LNCaP clone FGC (cell line): Measurements from ENCODE around the gene TRIM31.

Experiments used
- DNase-seq: peaks from one replicate; pipeline ENCODE4 v3.0.0-alpha.2; 2011; ENCODE audit warnings: low read depth
- H3K4me3 ChIP-seq: 2 replicates; pipeline ENCODE4 v1.5.1; 2011; ENCODE audit warnings: mild to moderate bottlenecking, low read depth, low read length, control low read depth
- TF ChIP-seq, protein P1 (sequence below): IDR thresholded peaks from 2 replicates; pipeline ENCODE4 v1.5.1; 2012; ENCODE audit warnings: mild to moderate bottlenecking; ENCODE audit not compliant: control insufficient read depth, insufficient read depth; ENCODE audit errors: extremely low read depth

The TRIM31 gene

DNA sequence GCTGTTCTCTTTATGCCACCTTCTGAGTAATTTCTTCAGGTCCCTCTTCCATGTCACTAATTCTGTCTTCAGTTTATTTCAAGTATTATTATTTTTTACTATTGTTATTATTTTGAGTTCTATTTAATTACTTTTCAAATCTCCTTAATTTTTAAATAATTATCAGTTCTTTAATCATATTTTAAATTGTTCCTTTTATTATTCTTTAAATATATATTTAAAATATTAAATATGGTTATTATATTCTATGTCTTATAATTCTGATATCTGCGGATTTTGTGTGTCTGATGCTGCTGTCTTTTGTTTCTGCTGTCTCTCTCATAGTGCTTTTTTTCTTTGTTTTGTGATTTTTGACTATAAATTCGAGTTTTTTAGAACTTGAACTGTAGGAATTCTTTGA lies 49.6 kb downstream of the TRIM31 start:
- no peak for DNase-seq
- H3K4me3 ChIP-seq, result no peak overlapping the region
- TF ChIP-seq, protein P1, sequence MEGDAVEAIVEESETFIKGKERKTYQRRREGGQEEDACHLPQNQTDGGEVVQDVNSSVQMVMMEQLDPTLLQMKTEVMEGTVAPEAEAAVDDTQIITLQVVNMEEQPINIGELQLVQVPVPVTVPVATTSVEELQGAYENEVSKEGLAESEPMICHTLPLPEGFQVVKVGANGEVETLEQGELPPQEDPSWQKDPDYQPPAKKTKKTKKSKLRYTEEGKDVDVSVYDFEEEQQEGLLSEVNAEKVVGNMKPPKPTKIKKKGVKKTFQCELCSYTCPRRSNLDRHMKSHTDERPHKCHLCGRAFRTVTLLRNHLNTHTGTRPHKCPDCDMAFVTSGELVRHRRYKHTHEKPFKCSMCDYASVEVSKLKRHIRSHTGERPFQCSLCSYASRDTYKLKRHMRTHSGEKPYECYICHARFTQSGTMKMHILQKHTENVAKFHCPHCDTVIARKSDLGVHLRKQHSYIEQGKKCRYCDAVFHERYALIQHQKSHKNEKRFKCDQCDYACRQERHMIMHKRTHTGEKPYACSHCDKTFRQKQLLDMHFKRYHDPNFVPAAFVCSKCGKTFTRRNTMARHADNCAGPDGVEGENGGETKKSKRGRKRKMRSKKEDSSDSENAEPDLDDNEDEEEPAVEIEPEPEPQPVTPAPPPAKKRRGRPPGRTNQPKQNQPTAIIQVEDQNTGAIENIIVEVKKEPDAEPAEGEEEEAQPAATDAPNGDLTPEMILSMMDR, result no peak

DNA sequence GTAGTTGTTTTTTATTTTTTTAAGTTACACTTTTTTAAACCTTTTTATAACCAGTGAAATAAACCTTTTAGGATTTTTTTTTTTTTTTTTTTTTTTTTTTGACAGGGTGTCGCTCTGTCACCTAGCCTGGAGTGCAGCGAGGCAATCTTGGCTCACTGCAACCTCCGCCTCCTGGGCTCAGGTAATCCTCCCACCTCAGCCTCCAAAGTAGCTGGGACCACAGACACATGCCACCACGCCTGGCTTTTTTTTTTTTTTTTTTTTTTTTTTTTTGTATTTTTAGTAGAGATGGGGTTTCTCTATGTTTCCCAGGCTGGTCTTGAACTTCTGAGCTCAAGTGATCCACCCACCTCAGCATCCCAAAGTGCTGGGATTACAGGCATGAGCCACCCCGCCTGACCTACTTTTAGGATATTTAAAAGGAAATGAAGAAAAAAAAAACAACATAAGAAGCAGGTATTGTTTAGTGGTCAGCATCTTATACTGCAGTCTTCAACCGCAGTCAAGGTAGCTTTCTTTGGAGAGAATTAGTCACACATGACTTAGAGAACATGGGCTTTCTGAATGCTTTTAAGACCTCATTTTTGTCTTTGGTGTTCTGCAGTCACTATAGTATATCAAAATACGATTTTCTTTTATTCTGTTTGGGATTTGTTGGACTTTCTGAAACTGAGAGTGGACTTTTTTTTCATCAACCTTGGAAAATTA lies 50.3 kb downstream of the TRIM31 start:
- TF ChIP-seq, protein P1, result no peak
- no peak for DNase-seq
- H3K4me3 ChIP-seq, result peak overlapping the region; percentile 99

DNA sequence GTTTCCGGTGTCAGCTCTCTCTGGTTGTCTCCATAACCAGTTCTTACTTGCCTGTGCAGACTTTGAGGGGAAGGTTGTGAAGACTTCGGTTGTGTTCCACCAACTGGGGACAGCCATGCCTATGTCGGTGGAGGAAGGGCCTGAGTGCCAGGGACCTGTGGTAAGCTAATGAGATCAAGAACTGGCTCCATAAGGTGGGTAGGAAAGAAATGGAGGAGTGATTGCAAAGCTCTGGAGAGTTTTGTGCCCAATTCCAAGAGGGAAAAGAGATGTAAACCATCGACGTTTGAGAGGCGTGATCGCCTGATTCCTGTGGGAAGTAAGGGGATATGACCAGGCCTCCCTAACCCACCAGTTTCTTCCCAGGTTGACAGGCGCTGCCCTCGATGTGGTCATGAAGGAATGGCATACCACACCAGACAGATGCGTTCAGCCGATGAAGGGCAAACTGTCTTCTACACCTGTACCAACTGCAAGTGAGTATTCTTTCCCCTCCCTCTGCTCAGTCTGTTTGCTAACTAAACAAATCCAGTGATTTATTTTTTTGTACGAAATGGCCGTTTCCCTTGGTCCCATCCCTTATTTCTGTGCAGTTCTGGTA lies 50.9 kb downstream of the TRIM31 start:
- no peak for DNase-seq
- TF ChIP-seq, protein P1, result no peak
- peak overlapping the region; percentile 99 for H3K4me3 ChIP-seq

DNA sequence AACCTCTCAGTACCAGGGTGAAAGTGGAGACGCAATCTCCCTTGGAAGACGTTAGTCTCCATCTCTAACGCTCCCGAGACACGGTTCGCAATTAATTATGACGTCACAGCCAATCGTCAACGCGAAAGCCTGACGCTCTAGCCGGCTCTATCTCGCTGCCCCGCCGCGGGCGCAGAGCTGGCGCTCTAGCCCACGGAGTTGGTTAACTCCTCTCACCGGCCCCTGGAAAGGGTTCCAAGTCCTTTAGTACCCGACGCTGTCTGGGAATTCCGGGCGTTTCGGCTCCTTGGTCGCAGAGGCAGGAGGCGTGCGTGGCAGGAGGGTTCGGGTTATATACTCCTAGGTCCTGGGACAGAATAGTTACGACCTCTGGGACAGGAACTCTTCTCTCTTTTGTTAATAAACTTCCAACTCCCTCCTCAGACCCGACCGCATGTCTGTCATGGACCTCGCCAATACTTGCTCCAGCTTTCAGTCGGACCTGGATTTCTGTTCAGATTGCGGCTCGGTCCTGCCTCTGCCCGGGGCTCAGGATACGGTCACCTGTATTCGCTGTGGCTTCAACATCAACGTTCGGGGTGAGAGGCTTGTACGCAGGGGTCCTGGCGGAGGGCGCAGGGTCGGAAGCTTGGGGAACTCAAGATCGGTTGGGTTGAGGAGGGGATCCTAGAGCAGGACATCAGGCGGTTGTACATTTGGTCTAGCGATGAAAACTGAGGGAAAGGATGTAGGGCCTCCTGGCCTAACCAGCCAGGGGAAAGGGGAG lies 51.6 kb downstream of the TRIM31 start, which contains the start of gene POLR1H:
Gene POLR1H, plus strand, starts transcription at position 174 of the 766 bp plus-strand sequence. Its CDS starts 260 bp downstream, at position 434.
- peak within 1 kb of the TSS; percentile 99 for H3K4me3 ChIP-seq
- peak; percentile 90 for DNase-seq
- TF ChIP-seq, protein P1, result no peak

DNA sequence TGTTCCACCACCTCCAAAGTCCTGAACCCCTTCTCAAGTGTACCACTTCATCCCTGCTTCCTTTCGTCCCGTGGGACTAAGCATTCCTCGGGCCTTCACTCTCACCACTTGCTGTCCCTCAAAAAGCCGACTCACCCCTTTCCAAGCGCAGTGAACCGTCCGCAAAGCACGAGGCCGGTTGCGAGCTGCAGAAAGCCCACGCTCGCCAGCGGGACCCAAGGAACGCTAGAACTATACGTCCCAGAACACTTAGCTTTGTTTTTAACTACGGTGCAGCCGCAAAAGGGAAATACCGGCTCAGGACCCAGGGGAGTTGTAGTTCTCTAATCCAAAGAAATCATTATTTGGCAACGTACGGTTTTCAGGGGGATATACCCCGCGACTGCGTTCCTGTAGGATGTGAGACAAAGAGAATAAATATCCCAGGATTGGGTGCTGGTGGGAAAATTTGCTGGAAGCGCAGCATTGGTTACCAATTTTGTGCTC lies 52.2 kb downstream of the TRIM31 start:
- peak overlapping the region; percentile 99 for H3K4me3 ChIP-seq
- TF ChIP-seq, protein P1, result no peak
- no peak for DNase-seq

DNA sequence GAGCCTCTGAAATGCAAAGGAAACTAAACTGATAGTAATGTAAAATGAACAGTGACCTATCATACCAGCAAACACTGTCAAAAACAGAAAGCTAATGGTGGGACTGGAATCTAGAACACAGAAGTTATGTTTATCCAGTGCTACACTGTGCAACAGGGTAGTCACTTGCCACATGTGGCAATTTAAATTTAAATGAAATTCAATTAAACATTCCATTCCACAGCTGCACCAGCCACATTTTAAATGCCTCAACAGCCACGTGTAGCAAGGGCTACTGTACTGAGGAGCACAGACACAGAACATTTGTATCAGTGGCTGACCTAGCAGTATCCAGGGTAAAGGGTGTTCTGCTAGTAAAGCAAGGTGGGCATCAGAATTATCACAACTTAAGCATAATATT lies 57.4 kb downstream of the TRIM31 start:
- no peak for DNase-seq
- no peak overlapping the region for H3K4me3 ChIP-seq
- TF ChIP-seq, protein P1, result no peak
